ENCODE measurements around the gene ARHGAP10.

DNA sequence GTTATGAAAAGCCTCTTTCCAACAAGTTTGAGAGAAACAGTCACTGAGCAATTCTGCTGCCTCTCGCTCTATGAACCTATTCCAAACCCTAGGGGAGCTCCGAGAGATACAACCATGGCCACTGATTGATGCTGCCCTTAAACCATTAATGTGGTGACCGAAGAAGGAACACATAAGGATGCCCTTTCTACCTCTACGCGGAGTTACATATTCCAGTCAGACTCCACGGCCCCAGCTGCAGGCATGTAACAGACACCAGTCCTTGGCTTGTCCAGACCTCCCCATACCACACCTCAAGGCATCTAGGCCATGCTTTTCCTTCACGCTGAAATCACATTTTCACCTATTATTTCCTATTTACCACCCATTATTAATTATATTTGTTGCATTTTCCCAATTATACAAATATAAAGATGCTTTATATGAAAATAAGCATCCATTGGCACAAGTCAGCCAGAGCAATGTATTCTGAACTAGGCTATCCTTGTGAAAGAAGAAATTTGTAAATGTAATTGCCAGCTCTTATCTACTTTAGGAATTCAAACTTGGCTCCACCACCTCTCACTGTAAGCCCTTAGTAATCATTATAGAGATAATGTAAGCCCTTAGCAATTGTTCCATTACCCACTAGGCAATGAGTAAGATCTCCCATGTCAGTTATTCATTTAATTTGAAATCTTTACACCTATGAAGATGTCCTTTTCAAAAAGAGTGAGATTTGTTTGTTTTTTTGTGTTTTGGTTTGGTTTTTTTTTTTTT, 371.9 kb downstream of the ARHGAP10 start:
- no peak for TF ChIP-seq HDAC6 (IDR thresholded peaks at IDR 0.05; ENCODE audit: unreplicated experiment)
- no peak for TF ChIP-seq MTA3 (IDR thresholded peaks at IDR 0.05; ENCODE audit: borderline replicate concordance, low read length)
- no peak for TF ChIP-seq SMC3 (IDR thresholded peaks at IDR 0.05; ENCODE audit: borderline replicate concordance, low read length)
- no peak for TF ChIP-seq BRCA1 (IDR thresholded peaks at IDR 0.05; ENCODE audit: low read depth, low read length)
- TF ChIP-seq MYC (IDR thresholded peaks at IDR 0.05; ENCODE audit: insufficient read depth, insufficient read length, insufficient replicate concordance, low read length, severe bottlenecking) = no peak
- no peak for TF ChIP-seq JUNB (IDR thresholded peaks at IDR 0.05)
- no peak for TF ChIP-seq EGR1 (IDR thresholded peaks at IDR 0.05; ENCODE audit: borderline replicate concordance in 1 of 2, low read depth in 2 of 2, low read length in 2 of 2)

Data from GM12878 (cell line).